Adrenal gland (tissue), 5 donors: Measurements from ENCODE around the gene LRRC3B.

Experiments used
- POLR2A ChIP-seq, 2 donors: fragments of 450-650 bp; IDR thresholded peaks; one replicate each; pipeline ENCODE4 v1.6.1; 2017; ENCODE audit warnings: antibody characterized with exemption in 2 of 2, mild to moderate bottlenecking in 2 of 2, moderate library complexity in 1 of 2
- TF ChIP-seq, protein P1 (sequence below), 6 experiments: fragments of 450-650 bp in 4 of 6; fragments of 200-600 bp in 2 of 6; sonication (generic) in 1 of 6; IDR thresholded peaks; 1 replicate in 5 of 6; 2 replicates in 1 of 6; pipeline versions ENCODE4 v1.5.1 to v1.8.0; 2016 to 2021; ENCODE audit warnings: antibody characterized with exemption in 6 of 6, mild to moderate bottlenecking in 2 of 6, moderate library complexity in 1 of 6
- donor health status: DM: no; HTN: no; CAD: no.

GRCh38 chr3:26638113-26638512, 15.5 kb downstream of the LRRC3B start:
- TF ChIP-seq, protein P1, sequence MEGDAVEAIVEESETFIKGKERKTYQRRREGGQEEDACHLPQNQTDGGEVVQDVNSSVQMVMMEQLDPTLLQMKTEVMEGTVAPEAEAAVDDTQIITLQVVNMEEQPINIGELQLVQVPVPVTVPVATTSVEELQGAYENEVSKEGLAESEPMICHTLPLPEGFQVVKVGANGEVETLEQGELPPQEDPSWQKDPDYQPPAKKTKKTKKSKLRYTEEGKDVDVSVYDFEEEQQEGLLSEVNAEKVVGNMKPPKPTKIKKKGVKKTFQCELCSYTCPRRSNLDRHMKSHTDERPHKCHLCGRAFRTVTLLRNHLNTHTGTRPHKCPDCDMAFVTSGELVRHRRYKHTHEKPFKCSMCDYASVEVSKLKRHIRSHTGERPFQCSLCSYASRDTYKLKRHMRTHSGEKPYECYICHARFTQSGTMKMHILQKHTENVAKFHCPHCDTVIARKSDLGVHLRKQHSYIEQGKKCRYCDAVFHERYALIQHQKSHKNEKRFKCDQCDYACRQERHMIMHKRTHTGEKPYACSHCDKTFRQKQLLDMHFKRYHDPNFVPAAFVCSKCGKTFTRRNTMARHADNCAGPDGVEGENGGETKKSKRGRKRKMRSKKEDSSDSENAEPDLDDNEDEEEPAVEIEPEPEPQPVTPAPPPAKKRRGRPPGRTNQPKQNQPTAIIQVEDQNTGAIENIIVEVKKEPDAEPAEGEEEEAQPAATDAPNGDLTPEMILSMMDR (IDR thresholded peaks at IDR 0.05): no peak
- TF ChIP-seq POLR2A (IDR thresholded peaks at IDR 0.05): no peak
